Gastroesophageal sphincter (tissue), 4 donors: ENCODE results near the gene C9. TPM values are rescaled to one million over a fixed set of nuclear protein-coding genes. Genes with fewer than 3 reads are reported as not detected.

ENCODE experiments used
- ATAC-seq: fragments of 150-250 bp; one replicate; pipeline ENCODE4 v1.9.1; 2016; ENCODE audit warnings: mild to moderate bottlenecking, moderate library complexity
- H3K27ac ChIP-seq, 4 donors: fragments of 200-600 bp; sonication (generic) in 3 of 4; 1 replicate in 3 of 4; 2 replicates in 1 of 4; pipeline ENCODE4 v1.5.1; 2016 to 2019
- H3K27me3 ChIP-seq: fragments of 200-600 bp; sonication (generic); one replicate; pipeline ENCODE4 v1.5.1; 2019
- H3K36me3 ChIP-seq, 2 donors: fragments of 200-600 bp; sonication (generic); one replicate each; pipeline ENCODE4 v1.5.1; 2019; ENCODE audit warnings: control low read depth in 1 of 2
- H3K4me1 ChIP-seq, 3 donors: fragments of 200-600 bp; sonication (generic); 1 replicate in 2 of 3; 2 replicates in 1 of 3; pipeline ENCODE4 v1.5.1; 2016 to 2019; ENCODE audit warnings: control low read depth in 2 of 3
- H3K4me3 ChIP-seq, 2 donors: fragments of 200-600 bp; sonication (generic); one replicate each; pipeline ENCODE4 v1.5.1; 2019; ENCODE audit warnings: mild to moderate bottlenecking in 1 of 2, moderate library complexity in 1 of 2
- H3K9me3 ChIP-seq, 3 donors: fragments of 200-600 bp; sonication (generic); one replicate each; pipeline ENCODE4 v1.5.1; 2017 to 2019; ENCODE audit warnings: control low read depth in 2 of 3
- EP300 ChIP-seq: sonication (generic); formaldehyde crosslinking; IDR thresholded peaks from one replicate; pipeline ENCODE4 v1.6.1; 2017; ENCODE audit warnings: antibody characterized with exemption, mild to moderate bottlenecking
- POLR2A ChIP-seq, 2 donors: fragments of 450-650 bp; IDR thresholded peaks; one replicate each; pipeline ENCODE4 v1.6.1; 2017; ENCODE audit warnings: antibody characterized with exemption in 2 of 2, mild to moderate bottlenecking in 2 of 2, moderate library complexity in 1 of 2
- POLR2AphosphoS5 ChIP-seq: sonication (generic); formaldehyde crosslinking; IDR thresholded peaks from one replicate; pipeline ENCODE4 v1.6.1; 2017; ENCODE audit warnings: antibody characterized with exemption
- WGBS, 2 donors: methylation state at CpG; one replicate each; pipeline ENCODE4 v1.1.5; 2018; ENCODE audit warnings: low coverage in 1 of 2; 5-methylcytosine and 5-hydroxymethylcytosine counted together
- total RNA-seq, 4 donors: library from RNA; depleted of rRNA; stranded (reverse); fragments of >200 nt; gene quantifications; one replicate each; pipeline ENCODE4 v1.1.0, GENCODE V29; 2016
- TF ChIP-seq, protein P1 (sequence below), 4 experiments: fragments of 200-600 bp in 2 of 4; fragments of 450-650 bp in 2 of 4; sonication (generic) in 1 of 4; IDR thresholded peaks; one replicate each; pipeline ENCODE4 v1.5.1; 2017 to 2019; ENCODE audit warnings: antibody characterized with exemption in 4 of 4, mild to moderate bottlenecking in 2 of 4, moderate library complexity in 2 of 4

Gene C9
- total RNA-seq, 4 donors from 2014 or later: not detected

DNA sequence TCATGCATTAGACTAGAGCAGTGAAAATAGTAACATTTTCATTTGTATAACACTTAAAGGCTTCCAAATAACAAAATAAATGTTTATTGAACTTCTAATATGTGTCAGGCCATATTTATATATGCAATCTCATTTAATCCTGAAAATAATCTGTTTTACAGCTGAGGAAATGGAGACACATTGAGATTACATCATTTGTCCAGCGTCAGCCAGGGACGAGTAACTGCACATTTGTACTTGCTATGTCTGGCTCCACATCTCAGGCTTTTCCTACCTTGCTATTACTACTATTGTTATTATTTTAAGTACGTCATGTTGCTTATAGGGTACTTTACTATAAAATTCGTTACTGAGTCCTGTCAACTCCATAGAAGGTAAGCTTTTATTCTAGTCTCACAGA, 3.8 kb upstream of the C9 start:
- Histone ChIP-seq H3K4me3 (no peak overlapping the region), H3K27me3 (no peaks in the 10 kb centered on the region), H3K9me3 (no peaks in the 10 kb centered on the region), H3K4me1 (no peaks in the 10 kb centered on the region), H3K27ac (no peak overlapping the region), H3K36me3 (peaks cover 0 to 30% of the 10 kb centered on the region in 2 donors)
- 38 to 40% methylated on average over 4 of the region's 4 CpGs for WGBS, 2 donors
- no peak for ATAC-seq
- TF ChIP-seq EP300: no peak

- Histone ChIP-seq H3K27ac (no peak overlapping the region), H3K27me3 (no peaks in the 10 kb centered on the region), H3K4me1 (no peaks in the 10 kb centered on the region), H3K9me3 (no peaks in the 10 kb centered on the region), H3K4me3 (no peak overlapping the region), H3K36me3 (peaks cover 0 to 26% of the 10 kb centered on the region in 2 donors)
- ATAC-seq: no peak
- 49 to 68% methylated on average over 3 of the region's 3 CpGs for WGBS, 2 donors
- TF ChIP-seq POLR2A (IDR thresholded peaks at IDR 0.05): no peak
- no peak for TF ChIP-seq POLR2AphosphoS5
- TF ChIP-seq EP300: no peak
- TF ChIP-seq, protein P1, sequence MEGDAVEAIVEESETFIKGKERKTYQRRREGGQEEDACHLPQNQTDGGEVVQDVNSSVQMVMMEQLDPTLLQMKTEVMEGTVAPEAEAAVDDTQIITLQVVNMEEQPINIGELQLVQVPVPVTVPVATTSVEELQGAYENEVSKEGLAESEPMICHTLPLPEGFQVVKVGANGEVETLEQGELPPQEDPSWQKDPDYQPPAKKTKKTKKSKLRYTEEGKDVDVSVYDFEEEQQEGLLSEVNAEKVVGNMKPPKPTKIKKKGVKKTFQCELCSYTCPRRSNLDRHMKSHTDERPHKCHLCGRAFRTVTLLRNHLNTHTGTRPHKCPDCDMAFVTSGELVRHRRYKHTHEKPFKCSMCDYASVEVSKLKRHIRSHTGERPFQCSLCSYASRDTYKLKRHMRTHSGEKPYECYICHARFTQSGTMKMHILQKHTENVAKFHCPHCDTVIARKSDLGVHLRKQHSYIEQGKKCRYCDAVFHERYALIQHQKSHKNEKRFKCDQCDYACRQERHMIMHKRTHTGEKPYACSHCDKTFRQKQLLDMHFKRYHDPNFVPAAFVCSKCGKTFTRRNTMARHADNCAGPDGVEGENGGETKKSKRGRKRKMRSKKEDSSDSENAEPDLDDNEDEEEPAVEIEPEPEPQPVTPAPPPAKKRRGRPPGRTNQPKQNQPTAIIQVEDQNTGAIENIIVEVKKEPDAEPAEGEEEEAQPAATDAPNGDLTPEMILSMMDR (IDR thresholded peaks at IDR 0.05): no peak
Measured at GRCh38 chr5:39367711-39368110, 3.4 kb upstream of the C9 start.

DNA sequence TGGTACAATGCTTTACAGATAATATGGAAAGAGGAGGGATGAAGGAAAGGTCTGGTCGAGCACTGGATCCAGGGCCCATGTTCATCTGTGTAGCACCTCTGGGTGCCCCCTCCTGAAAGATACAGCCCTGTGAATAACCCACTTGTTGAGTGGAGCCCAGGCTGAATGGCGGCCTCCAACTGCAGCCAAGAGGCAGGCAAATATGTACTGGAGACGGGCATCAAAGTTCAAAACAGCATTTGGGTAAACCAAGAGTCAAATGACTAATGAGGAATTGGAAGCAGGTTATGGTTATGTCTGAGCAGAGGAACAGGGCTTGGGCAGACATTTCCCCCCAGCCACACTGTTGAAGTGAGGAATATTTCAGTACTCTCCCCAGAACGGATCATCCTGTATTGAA, 1.1 kb downstream of the C9 start:
- 77 to 84% methylated on average over 3 to 4 of the region's 4 CpGs for WGBS, 2 donors

GRCh38 chr5:39362646-39363045, 1.6 kb downstream of the C9 start:
- TF ChIP-seq, protein P1 (IDR thresholded peaks at IDR 0.05): no peak
- TF ChIP-seq POLR2AphosphoS5 (no peak), EP300 (no peak), POLR2A (IDR thresholded peaks at IDR 0.05) (no peak)
- H3K4me3 ChIP-seq: no peak overlapping the region
- no peaks in the 10 kb centered on the region for H3K36me3 ChIP-seq
- WGBS, 2 donors: 76 to 86% methylated on average over 2 to 4 of the region's 8 CpGs
- H3K4me1 ChIP-seq: no peaks in the 10 kb centered on the region
- no peak overlapping the region for H3K27ac ChIP-seq
- peaks cover 3% of the 10 kb centered on the region for H3K27me3 ChIP-seq
- no peaks in the 10 kb centered on the region for H3K9me3 ChIP-seq
- no peak for ATAC-seq

More for the DNA sequence above, 1.1 kb downstream of the C9 start:
- H3K27me3 ChIP-seq: no peaks in the 10 kb centered on the region
- no peaks in the 10 kb centered on the region for H3K36me3 ChIP-seq
- TF ChIP-seq, protein P1 (IDR thresholded peaks at IDR 0.05): no peak
- TF ChIP-seq POLR2AphosphoS5 (no peak), POLR2A (IDR thresholded peaks at IDR 0.05) (no peak), EP300 (no peak)
- no peaks in the 10 kb centered on the region for H3K4me1 ChIP-seq
- H3K27ac ChIP-seq: no peak overlapping the region
- H3K9me3 ChIP-seq: no peaks in the 10 kb centered on the region
- no peak overlapping the region for H3K4me3 ChIP-seq
- ATAC-seq: no peak

- no peak overlapping the region for H3K27ac ChIP-seq
- no peak overlapping the region for H3K4me3 ChIP-seq
- no peak for ATAC-seq
- H3K9me3 ChIP-seq: no peaks in the 10 kb centered on the region
- H3K27me3 ChIP-seq: peaks cover 4% of the 10 kb centered on the region
- no peaks in the 10 kb centered on the region for H3K4me1 ChIP-seq
- H3K36me3 ChIP-seq: no peaks in the 10 kb centered on the region
- WGBS, 2 donors: 88 to 92% methylated on average over 4 of the region's 4 CpGs
- TF ChIP-seq POLR2AphosphoS5 (no peak), POLR2A (IDR thresholded peaks at IDR 0.05) (no peak), EP300 (no peak)
- TF ChIP-seq, protein P1 (IDR thresholded peaks at IDR 0.05): no peak
Measured at GRCh38 chr5:39361306-39361705, 3.0 kb downstream of the C9 start.
